GM21717 (cell line): ENCODE measurements around the gene TSHZ2.
"Not testable (repeated sequence)": the region's sequence is repeated elsewhere in the genome, so short reads cannot be mapped to it uniquely, and the experiment has no call there.

Source experiments
- ATAC-seq: cut with Tn5 transposase; IDR thresholded peaks from one replicate; pipeline ENCODE4 v1.9.1; 2021; ENCODE audit warnings: mild to moderate bottlenecking, moderate library complexity; ENCODE audit not compliant: unreplicated experiment

TSHZ2 gene

DNA sequence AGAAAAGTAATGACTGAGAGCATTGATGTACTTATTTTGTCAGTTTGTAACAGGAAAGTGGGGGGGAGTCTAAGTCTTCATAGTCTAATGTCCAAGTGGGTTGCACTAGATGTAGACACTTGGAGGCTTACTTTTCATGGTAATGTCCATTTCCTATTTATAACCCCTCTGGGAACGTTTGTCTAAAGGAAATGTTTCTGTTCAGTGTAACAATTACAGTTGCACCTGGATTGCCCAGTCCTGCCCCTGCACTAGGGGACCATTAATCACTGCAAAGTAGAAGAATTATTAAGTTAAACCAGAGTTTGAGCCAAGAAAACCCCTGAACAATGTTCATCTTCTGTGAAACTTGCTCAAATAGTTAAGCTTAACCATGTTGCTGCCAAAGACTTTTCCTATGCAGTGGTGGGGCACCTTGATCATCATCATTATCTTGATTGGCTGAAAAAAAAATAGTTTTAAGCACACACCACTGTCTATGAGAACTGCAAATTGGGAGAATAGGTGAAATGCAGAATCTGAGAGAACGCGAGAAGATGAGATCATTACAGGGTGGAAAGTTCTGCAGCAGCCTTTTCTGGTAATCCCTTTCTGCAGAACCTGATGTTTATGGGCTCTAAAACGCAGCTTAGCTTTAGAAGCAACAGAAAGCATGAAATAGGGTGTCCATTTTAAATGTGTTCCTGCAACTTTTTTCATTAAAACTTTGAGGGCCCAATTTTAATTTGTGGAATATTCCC, 515.5 kb downstream of the TSHZ2 start:
- ATAC-seq, result no peak

DNA sequence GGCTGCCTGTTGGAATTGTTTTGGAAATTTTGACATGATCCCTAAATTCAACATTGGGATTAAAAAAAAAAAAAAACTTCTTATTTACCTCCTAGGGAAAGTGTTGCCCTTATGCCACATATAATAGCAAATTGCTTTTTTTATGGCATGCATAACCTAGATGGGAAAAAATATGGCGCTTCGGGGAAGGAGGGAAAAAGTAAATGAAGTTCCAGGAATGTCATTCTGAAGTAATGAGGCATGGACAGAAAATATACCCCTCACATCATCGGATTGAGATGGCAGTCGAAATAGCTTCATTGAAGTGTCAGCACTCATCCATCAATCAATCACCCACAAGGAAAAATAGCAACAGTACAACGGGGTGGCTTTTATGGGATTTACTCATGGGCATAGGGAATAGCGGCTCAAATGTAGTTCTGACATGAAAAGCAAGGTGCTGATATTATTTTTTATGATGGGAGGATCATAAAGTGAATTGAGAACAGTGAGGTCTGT, 516.7 kb downstream of the TSHZ2 start:
- ATAC-seq, result no peak

DNA sequence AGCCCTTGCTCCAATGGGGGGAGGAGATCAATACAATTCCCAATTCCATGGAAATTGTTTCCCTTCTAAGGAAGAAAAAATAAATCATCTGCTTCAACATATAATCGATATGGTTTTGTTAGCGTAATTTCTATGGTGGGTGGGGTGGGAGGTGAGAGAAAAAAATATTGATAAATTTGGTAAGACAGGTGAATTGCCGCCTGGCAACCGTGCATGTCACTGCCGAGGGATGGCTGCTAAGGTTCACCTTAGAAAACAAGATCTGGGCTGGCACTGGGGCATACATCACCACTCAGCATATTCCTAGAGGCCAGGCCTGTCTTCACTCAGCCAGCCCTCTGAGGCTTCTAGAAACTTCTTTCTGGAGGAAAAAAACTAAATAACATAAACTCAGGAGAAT, 517.4 kb downstream of the TSHZ2 start:
- ATAC-seq, result no peak

DNA sequence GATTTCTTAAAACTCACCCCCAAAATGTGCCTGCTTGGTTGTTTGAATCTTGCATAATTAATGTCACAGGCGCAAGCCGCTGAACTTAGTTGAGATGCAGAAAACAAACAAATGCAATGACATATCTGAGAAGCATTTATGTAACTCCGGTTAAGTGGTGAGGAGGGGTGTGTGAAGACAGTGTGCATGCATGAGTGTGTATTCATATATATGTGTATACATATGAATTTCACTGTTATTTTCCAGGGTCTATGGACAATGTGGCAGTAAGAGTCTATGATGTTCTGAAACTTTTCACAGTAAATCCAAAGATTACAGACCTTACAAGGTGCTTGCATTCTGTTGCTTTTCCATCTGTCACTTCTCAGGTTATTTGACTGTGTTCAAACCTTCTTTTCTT, 518.5 kb downstream of the TSHZ2 start:
- ATAC-seq, result no peak

DNA sequence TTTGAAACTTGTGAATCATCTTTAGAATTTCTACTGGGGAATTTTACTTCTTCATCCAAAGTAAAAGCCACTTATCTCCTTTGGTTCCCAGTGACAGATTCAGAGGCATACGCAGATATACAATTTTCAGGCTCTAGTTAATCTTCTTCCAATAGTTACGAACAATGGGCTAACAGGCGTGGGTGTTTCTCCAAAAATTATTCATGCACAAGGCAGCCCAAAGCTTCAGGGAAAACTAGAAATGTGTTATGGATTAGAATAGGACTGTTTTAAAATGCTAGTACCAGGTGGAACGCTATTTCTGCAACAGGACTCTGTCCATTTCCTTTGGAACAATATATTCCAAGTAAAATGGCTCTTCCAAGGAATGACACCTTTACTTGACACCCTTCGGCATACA, 519.3 kb downstream of the TSHZ2 start:
- no peak for ATAC-seq

DNA sequence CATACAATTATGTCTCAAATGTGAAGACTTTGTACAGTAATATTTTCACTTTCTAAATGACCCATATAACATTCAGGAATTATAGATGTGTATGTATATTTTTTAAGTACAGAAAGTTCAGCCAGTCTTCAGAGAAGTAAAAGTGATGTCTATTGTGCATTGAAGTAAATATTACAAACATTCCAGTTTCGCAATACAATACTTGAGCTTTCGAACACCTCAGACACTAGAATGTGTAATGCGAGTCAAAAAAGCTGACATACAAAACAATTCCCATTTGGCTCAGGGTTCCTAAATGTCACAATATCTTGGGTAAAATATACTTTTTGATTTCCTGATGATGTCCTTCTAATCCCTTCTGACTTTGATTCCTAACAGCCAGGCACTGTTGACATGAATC, 520.1 kb downstream of the TSHZ2 start:
- ATAC-seq, result no peak

DNA sequence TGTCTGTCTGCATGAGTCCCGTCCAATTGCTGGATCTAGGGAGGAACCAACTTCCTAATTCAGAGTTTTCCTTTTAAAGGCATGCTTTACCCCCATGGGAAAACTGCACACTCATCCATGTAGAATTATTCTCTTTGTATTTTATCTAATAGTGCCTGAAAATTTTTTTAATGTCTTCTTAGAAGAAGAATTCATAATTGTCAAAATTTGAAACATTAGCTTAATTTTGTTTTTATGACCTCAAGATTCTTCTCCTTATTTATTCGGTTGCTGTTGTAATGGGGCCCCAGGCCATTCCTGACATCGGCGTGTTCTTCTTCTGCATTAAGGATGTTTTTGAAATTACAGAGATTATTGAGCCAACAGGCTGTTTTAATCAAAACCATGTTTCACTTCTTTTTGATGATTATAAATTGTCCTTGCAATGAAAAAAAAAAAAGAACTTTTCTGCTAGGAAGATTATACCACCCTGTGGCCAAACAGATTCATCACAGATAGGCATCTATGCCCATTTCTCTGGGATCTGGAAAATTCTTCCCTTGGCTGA, 521.2 kb downstream of the TSHZ2 start:
- no peak for ATAC-seq

DNA sequence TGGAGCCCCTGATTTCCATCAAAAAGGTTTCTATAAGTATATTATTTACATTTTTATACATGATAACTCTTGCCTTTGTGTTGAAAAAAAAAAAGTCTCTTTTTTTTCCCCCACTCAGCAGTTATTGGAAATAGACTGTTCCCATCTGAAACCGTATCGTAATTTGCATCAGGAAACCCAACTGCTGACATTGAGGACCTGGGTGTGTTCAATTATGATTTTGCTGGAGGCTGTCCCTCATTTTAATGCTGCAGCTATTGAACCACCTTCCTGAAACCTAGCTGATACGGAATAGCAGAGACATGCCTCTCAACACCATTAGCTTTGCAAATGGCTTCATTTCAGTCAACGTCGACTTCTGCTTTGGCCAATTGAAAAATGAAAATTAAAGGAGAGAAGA, 522.6 kb downstream of the TSHZ2 start:
- no peak for ATAC-seq

DNA sequence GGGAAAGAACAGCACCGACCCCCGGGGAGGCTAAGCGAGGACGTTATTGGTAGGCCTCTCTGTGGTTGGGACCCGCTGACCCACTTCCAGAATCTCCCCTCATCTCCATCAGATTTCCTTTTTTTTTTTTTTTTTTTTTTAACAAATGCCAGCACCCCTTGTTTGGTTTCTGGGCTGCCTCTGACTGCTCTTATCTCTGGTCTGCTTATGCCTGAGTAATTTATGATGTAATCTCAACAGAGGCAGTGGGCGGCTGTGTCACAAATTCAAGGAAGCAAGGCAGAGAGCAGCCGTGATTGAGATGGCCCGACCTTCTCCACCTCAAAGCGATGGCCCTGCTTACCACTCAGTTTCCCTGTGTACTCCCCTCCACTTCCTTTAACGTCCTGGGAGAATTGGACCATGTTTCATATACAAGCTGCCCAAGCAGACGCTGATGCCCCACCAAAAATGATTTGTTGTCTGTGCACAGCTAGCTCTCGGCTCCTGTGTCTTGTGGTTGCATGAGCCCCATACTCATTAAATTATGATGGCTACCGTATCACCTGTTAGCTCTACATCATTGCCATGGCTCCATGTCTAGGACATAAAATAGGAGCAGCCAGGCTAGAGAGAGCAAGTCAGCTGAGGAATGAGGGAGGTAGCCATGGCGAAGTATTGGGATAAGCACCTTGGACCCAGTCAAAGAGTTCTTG, 523.4 kb downstream of the TSHZ2 start:
- no peak for ATAC-seq

DNA sequence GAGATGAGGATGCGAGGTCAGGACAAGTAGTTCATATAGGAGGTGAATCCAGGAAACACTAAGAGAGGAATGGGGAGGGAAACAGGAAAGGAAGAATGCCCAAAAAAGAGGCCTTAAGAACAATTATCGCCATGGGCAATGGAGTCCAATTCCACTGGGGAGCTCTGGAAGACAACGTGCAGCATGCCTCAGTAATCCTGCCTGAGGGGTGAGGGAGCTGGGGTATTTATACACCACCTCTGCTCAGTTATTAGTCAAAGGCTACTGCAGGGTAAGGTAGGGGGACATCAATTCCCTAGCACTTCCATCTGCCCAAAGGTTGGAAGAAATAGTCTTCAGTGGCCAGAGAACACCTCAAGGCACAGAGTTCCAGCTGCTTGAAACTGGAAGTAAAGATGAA, 525.1 kb downstream of the TSHZ2 start:
- no peak for ATAC-seq

DNA sequence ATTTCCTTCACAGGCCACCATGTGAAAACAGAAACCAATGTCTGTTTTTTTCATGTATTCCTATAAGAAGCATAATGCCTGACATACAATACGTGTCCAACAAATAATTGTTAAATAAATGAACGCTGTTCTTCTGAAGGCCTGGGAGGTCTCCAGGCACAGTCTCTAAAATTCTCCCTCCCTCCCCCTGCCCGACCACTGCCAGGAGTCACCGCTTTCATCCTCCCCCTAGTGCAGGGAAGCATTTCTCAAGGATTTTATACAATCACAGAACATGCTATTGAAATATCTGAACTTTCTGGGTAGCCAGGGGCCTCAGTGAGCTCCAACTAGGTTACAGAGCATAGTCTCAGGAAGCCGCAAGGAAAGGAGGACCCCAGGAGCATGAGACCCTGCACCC, 526.2 kb downstream of the TSHZ2 start:
- no peak for ATAC-seq

DNA sequence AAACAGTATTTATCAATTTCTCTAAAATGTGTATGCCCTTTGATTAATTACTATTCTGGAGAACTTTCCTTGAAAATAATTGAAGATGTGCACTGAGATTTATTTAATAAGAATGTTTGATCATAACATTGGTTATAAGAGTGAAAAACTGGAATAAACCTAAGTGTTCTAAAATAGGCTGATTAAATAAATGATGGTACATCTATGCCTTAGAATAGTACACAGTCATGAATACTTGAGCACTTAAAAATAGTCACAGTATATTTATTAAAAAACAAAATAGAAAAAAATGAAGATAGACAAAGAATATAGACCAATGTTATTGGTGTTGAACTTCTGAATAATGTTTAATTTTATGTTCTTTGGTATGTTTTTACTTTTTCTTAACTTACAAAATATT, 528.5 kb downstream of the TSHZ2 start:
- no peak for ATAC-seq

DNA sequence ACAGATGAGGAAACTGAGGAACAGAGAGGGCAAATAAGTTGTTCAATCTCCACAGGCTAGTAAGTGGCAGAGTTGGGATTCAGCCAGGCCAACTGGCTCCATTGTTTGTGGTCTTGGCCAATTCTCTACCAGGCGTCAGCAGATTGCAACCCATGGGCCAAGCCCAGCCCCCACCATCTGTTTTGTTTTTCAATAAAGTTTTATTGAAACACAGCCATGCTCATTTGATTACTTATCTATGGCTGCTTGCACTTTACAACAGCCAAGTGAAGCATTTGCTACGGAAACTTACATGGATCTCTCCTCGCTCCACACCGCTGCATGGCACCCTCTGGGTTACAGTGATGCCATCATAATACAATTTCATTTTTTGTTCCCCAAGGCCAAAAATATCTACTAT, 530.7 kb downstream of the TSHZ2 start:
- ATAC-seq, result no peak

DNA sequence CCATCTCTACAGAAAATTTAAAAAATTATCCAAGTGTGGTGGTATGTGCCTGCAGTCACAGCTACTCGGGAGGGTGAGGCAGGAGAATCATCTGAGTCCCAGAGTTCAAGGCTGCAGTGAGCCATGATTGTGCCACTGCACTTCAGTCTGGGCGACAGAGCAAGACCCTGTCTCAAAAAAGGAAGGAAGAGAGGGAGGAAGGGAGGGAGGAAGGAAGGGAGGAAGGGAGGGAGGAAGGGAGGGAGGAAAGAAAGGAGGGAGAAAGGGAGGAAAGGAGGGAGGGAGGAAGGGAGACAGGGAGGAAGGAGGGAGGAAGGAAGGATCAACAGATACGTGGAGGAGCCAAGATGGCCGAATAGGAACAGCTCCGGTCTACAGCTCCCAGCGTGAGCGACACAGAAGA, 531.4 kb downstream of the TSHZ2 start:
- ATAC-seq, result no peak

DNA sequence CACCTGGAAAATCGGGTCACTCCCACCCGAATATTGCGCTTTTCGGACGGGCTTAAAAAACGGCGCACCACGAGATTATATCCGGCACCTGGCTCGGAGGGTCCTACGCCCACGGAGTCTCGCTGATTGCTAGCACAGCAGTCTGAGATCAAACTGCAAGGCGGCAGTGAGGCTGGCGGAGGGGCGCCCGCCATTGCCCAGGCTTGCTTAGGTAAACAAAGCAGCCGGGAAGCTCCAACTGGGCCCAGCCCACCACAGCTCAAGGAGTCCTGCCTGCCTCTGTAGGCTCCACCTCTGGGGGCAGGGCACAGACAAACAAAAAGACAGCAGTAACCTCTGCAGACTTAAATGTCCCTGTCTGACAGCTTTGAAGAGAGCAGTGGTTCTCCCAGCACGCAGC, 531.9 kb downstream of the TSHZ2 start:
- not testable (repeated sequence) for ATAC-seq

DNA sequence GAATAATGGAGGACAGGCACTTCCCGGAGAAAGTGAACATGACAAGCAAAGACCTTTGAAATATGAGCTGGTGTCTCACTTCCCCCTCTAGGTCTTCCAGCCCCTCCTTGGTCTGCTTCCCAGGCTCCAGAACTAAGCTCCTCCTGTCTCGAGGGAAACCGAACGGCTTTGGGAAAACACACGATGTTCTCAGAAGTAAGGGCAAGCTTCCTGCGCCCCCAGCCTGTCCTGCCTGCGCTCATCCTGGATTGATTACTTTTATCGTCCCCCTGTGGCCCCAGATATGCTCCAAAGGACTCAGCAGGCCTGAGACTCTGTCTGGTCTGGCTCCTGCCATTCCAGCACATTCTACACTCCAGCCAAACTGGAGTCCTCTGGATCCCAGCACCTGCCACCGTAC, 538.1 kb downstream of the TSHZ2 start:
- no peak for ATAC-seq

DNA sequence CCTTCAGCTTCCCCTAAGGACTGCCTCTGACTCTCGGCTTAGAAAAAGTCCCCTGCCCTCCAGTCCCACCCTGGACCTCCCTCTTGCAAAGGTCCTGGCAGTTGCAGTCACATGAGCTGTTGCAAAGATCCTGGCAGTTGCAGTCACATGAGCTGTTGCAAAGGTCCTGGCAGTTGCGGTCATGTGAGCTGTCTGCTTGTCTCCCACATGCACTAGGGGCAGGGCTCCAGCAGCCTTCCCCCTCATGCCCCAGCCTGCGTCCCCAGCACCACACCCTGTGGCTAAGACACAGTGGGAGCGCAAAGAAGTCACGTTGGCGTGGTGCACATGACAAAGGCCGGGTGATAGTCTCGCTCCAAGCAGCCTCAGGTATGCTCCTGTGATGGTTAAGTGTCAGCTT, 538.5 kb downstream of the TSHZ2 start:
- ATAC-seq, result no peak

DNA sequence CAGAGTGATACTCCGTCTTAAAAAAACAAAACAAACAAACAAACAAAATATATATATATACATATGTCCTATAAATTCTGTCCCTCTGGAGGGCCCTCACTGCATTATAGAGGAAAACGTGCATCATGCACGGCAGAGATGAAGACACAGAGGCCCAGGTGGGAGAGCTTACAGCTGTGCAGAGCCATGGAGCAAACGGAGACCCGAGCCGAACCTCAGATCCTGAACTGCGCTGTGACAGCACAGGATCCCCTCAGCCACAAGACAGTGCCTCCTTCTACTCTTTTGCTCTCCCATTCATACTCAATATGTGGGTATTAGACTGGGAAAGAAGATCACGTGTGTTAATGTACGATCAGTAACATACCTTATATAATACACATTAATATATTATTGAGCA, 539.9 kb downstream of the TSHZ2 start:
- ATAC-seq, result no peak

DNA sequence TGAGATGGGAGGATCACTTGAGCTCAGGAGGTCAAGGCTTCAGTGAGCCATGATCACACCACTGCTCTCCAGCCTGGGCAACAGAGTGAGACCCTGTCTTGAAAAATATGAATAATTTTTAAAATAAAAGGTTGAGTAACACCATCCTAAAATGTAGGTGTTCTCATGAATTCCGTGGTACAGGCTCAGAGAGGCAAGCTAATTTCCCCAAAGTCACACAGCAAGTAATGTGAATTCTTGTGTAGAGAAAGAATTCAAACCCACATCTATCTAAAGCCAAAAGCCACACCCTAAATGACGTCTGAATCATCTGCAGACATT, 541.0 kb downstream of the TSHZ2 start:
- no peak for ATAC-seq

DNA sequence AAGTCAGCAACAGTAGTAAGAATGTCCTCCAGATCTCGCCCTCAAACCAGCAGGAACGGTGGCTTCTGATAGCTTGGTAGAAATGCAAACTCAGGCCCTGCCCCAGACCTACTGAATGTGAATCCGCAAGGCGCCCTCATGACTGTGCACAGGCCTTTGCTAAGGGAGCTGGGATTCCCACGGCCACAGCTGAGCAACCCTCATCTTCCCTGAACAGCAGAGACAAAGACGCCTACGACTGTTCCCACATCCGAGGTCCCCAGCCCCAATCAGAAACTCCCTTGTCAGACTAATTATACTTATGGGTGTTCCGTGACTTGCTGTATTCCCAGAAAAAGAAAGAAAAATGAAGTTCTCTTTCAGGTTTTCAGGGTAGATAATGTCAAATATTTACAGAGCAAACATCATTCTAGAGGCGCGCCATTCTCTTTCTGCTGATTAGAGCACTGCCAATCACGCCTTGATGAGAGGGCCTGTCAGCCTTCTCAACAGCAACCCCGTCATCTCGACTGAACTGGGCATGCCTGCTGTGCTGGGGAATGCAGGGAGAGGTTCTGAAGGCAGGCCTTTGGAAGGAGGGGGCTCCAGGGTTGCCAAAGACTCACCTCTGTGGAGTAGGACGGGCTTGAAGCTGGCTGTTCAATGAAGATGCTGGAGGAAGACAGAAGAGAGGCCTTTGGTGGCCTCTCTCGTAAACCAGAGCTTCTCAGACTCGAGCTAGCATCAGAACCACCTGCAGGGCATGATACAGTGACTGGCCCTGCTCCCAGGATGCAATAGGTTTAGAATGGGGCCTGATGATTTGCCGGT, 541.5 kb downstream of the TSHZ2 start:
- ATAC-seq, result no peak

DNA sequence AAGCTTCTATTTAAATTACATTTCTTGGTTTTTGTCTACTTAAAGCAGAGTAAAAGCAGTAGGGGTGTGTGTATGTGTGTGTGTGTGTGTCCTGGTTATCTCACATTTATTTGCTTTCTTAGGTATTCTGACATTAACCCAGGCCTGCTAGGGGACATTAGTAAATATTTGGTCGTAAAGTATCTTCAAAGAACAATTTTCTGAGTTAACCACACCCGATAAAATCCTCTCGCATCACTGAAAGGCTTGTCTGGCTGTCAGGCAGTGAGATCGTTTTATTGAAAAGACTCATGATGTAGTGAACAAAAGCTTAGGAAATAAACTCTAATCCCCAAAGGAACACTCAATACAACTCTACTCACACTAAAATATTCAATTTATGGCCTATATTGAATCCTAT, 543.6 kb downstream of the TSHZ2 start:
- no peak for ATAC-seq

DNA sequence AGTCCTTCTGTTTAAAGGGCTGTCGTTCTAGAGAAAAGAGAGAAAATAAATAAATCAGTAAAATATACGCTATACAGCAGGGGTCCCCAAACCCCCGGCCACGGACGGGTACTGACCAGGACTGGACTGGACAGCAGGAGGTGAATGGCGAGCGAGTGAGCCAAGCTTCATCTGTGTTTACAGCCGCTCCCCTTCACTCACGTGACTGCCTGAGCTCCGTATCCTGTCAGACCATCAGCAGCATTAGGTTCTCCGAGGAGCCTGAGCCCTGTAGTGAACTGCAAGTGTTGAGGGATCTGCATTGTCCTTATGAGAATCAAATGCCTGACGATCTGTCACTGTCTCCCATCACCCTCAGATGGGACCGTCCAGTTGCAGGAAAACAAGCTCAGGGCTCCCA, 545.0 kb downstream of the TSHZ2 start:
- ATAC-seq, result no peak
